ENCODE results near the gene MYRIP.

The MYRIP gene

DNA sequence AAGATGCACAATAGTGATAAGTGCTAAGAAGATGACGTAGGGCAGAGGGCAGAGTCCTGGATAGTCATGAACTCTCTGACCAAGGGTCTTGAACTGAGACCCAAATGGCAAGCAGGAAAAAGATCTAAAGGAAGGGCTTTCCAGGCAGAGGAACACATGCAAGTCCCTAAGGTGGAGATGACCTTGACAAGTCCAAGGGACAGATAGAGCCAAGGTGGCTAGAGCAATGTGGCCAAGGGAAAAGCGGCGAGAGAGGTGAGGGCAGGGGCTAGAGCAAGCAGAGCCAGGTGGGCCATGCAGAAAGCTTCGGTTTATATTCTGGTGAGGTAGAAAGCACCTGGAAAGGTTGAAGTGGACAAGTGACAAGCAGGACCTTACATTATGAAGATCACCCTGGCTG, 414.4 kb downstream of the MYRIP start:
- Histone ChIP-seq H3K4me3 (ENCODE audit: insufficient read depth, low read depth, low read length, poor library complexity, severe bottlenecking) (no peak overlapping the region), H3K27me3 (replicated peaks; ENCODE audit: control insufficient read depth, insufficient read depth, low read length, poor library complexity, severe bottlenecking) (no peaks in the 10 kb centered on the region), H3K27ac (ENCODE audit: insufficient read depth, low read length, poor library complexity, severe bottlenecking) (no peak overlapping the region), H3K9me3 (ENCODE audit: control insufficient read depth, low read length) (no peaks in the 10 kb centered on the region), H3K4me1 (ENCODE audit: control insufficient read depth, insufficient read depth, low read length, poor library complexity, severe bottlenecking) (no peaks in the 10 kb centered on the region), H3K36me3 (ENCODE audit: control insufficient read depth, insufficient read depth, low read length) (no peaks in the 10 kb centered on the region)
- no peak for DNase-seq

DNA sequence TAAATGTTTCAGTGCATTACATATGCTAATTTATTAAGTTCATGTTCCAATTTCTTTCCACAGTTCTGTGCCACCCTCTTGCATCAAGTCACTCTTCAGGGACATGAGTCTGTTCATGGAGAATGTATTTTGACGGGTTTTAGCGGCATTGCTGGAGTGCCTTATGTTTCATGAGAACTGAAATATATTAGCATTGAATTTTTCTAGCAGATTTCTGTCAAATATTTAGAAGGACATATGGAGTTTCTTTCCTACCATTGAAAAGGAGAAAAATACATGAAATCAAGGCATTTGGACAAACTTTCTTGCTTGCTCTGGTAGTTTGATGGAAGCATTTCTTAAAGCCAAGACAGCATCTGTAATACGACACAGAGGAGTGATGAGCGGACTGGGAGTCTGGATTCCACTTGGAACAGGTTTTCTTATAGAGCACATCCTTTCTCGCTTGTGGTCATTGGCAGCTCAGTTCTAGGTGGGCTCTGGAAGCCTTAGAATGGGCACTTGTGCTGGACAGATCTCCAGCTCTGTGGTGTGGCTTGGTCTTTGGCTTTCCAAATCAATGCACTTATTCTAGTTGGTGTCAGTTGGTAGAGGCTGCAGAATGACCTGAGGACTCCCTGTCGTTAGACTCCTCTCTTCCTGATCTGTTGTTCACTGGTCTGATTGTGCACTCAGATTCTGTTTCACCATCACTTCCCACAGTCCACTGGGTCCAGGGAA, 415.5 kb downstream of the MYRIP start:
- no peaks in the 10 kb centered on the region for H3K4me1 ChIP-seq (ENCODE audit: control insufficient read depth, insufficient read depth, low read length, poor library complexity, severe bottlenecking)
- no peak for DNase-seq
- no peaks in the 10 kb centered on the region for H3K9me3 ChIP-seq (ENCODE audit: control insufficient read depth, low read length)
- no peak overlapping the region for H3K27ac ChIP-seq (ENCODE audit: insufficient read depth, low read length, poor library complexity, severe bottlenecking)
- no peak overlapping the region for H3K4me3 ChIP-seq (ENCODE audit: insufficient read depth, low read depth, low read length, poor library complexity, severe bottlenecking)
- H3K36me3 ChIP-seq (ENCODE audit: control insufficient read depth, insufficient read depth, low read length) = no peaks in the 10 kb centered on the region
- H3K27me3 ChIP-seq (replicated peaks; ENCODE audit: control insufficient read depth, insufficient read depth, low read length, poor library complexity, severe bottlenecking) = no peaks in the 10 kb centered on the region

DNA sequence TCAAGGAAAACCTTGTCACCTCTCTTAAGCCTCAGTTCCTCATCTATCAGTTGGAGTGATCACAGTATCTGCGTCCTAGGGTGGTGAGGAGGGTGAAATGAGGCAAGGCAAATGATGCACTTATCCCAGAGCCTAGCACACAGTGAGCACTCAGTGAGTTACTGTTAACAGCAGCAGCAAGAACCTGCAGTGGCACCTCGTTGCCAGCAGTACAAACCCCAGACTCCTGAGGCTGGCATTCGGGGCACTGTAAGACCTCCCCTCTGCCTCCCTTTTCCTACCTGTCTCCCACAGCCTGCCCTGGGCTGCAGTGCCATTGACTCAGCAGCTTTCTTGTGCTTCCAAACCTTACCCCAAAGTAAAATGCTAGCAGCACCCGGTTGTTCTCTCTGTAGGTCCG, 417.2 kb downstream of the MYRIP start:
- H3K36me3 ChIP-seq (ENCODE audit: control insufficient read depth, insufficient read depth, low read length) = no peaks in the 10 kb centered on the region
- no peak overlapping the region for H3K27ac ChIP-seq (ENCODE audit: insufficient read depth, low read length, poor library complexity, severe bottlenecking)
- H3K4me1 ChIP-seq (ENCODE audit: control insufficient read depth, insufficient read depth, low read length, poor library complexity, severe bottlenecking) = no peaks in the 10 kb centered on the region
- no peaks in the 10 kb centered on the region for H3K27me3 ChIP-seq (replicated peaks; ENCODE audit: control insufficient read depth, insufficient read depth, low read length, poor library complexity, severe bottlenecking)
- no peak overlapping the region for H3K4me3 ChIP-seq (ENCODE audit: insufficient read depth, low read depth, low read length, poor library complexity, severe bottlenecking)
- DNase-seq = no peak
- H3K9me3 ChIP-seq (ENCODE audit: control insufficient read depth, low read length) = no peaks in the 10 kb centered on the region

DNA sequence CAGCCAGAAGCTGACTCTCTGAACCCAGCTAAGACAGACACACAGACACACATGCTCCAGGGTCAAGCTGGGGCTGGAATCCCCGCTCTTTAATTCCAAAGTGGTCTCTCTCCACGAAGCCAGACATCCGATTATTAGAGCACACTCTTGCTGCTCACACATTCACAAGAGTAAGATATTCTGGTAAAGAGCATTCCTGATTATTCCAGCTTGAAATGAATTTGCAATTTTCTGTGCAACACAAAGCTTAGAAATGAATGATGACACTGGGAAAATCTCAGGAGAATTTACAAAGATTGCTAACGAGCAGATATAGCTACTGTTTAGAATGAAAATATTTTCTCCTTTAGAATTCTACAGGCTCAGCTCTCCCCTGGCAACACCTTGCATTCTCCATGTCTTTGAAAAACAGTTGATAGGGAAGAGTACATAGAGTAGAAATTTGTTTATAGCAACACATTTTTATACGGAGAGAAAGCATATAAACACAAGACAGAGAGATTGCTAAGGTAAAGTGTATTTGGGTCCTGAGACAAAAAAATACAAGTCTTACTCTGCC, 419.5 kb downstream of the MYRIP start:
- Histone ChIP-seq H3K27me3 (replicated peaks; ENCODE audit: control insufficient read depth, insufficient read depth, low read length, poor library complexity, severe bottlenecking) (no peaks in the 10 kb centered on the region), H3K4me3 (ENCODE audit: insufficient read depth, low read depth, low read length, poor library complexity, severe bottlenecking) (no peak overlapping the region), H3K36me3 (ENCODE audit: control insufficient read depth, insufficient read depth, low read length) (no peaks in the 10 kb centered on the region), H3K9me3 (ENCODE audit: control insufficient read depth, low read length) (no peaks in the 10 kb centered on the region), H3K27ac (ENCODE audit: insufficient read depth, low read length, poor library complexity, severe bottlenecking) (no peak overlapping the region), H3K4me1 (ENCODE audit: control insufficient read depth, insufficient read depth, low read length, poor library complexity, severe bottlenecking) (no peaks in the 10 kb centered on the region)
- DNase-seq = no peak

DNA sequence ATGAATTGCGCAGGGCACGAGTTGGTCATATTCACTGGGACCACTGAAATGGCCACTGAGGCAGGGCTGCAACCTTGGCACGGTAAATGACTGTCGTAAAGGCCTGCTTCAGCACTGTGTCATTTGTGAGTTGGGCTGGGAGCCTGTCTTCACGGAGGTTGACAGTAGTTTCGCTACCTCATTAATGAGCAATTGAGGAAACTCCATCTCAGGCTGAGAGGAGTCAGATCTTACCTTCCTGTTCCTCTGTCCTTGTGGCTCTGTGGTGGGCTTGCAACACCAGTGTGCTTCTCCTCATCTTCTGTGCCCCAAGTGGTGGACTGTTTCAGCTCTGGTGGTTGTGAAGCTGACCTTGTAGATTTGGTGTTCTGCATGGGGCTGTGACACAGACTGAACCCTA, 420.0 kb downstream of the MYRIP start:
- no peak overlapping the region for H3K4me3 ChIP-seq (ENCODE audit: insufficient read depth, low read depth, low read length, poor library complexity, severe bottlenecking)
- DNase-seq = no peak
- no peaks in the 10 kb centered on the region for H3K9me3 ChIP-seq (ENCODE audit: control insufficient read depth, low read length)
- H3K27ac ChIP-seq (ENCODE audit: insufficient read depth, low read length, poor library complexity, severe bottlenecking) = no peak overlapping the region
- H3K4me1 ChIP-seq (ENCODE audit: control insufficient read depth, insufficient read depth, low read length, poor library complexity, severe bottlenecking) = no peaks in the 10 kb centered on the region
- H3K27me3 ChIP-seq (replicated peaks; ENCODE audit: control insufficient read depth, insufficient read depth, low read length, poor library complexity, severe bottlenecking) = no peaks in the 10 kb centered on the region
- no peaks in the 10 kb centered on the region for H3K36me3 ChIP-seq (ENCODE audit: control insufficient read depth, insufficient read depth, low read length)

DNA sequence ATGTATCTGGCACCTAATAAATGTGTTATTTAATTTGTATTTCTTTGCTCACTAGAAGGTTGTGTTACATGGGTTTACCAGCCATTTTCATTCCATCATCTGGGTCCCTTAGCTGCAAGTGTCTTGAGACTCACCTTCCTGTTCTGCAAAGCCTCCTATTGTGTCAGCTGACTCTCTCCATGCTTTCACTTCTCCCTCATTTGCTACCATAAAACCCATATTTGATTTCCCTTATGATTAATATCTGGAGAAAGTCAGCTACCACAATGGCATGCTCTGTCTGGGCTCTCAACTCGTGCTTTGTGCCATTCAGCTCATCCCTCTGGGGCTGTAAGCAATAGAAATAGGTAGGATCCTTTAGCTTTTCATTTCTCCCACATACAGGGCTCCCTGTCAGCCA, 420.6 kb downstream of the MYRIP start:
- DNase-seq = no peak
- Histone ChIP-seq H3K36me3 (ENCODE audit: control insufficient read depth, insufficient read depth, low read length) (no peaks in the 10 kb centered on the region), H3K27ac (ENCODE audit: insufficient read depth, low read length, poor library complexity, severe bottlenecking) (no peak overlapping the region), H3K9me3 (ENCODE audit: control insufficient read depth, low read length) (no peaks in the 10 kb centered on the region), H3K4me1 (ENCODE audit: control insufficient read depth, insufficient read depth, low read length, poor library complexity, severe bottlenecking) (no peaks in the 10 kb centered on the region), H3K4me3 (ENCODE audit: insufficient read depth, low read depth, low read length, poor library complexity, severe bottlenecking) (no peak overlapping the region), H3K27me3 (replicated peaks; ENCODE audit: control insufficient read depth, insufficient read depth, low read length, poor library complexity, severe bottlenecking) (no peaks in the 10 kb centered on the region)

DNA sequence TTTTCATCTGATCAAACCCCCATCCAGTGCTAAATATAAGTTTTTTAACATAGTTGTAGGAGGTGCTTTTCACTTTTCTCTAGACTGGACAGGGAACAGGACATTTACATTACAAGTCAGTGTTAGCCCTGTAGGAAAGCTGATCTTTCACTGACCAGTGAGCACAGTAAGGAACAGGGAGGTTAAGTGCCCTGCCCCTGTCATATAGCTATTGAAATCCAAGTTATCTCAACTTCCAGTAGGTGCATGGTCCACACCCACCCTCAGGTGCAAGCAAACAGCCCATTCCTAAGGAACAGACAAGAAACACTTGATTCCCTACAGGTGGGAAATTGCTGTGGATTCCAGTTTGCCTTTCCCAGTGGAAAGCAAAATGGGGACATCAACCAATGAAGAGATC, 421.0 kb downstream of the MYRIP start:
- H3K9me3 ChIP-seq (ENCODE audit: control insufficient read depth, low read length) = no peaks in the 10 kb centered on the region
- H3K27me3 ChIP-seq (replicated peaks; ENCODE audit: control insufficient read depth, insufficient read depth, low read length, poor library complexity, severe bottlenecking) = no peaks in the 10 kb centered on the region
- no peak for DNase-seq
- no peak overlapping the region for H3K4me3 ChIP-seq (ENCODE audit: insufficient read depth, low read depth, low read length, poor library complexity, severe bottlenecking)
- no peaks in the 10 kb centered on the region for H3K36me3 ChIP-seq (ENCODE audit: control insufficient read depth, insufficient read depth, low read length)
- no peaks in the 10 kb centered on the region for H3K4me1 ChIP-seq (ENCODE audit: control insufficient read depth, insufficient read depth, low read length, poor library complexity, severe bottlenecking)
- no peak overlapping the region for H3K27ac ChIP-seq (ENCODE audit: insufficient read depth, low read length, poor library complexity, severe bottlenecking)

DNA sequence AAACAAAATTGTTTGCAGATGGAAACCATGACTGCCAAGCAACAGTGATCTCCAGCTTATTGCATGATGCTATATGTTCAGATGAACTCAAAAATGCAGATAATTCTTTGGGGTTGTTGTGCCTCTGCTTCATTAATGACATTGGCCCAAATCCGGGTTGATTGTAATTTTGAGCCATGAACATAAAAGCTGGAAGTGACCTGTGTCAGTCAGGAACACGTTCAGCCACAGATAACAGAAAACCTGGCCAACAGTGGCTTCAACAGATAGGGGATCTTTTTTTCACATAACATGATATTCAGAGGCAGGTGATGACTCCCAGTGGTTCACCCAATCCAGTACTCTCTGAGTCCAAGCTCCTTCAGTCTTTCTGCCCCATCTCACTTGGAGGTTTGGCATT, 423.2 kb downstream of the MYRIP start:
- Histone ChIP-seq H3K9me3 (ENCODE audit: control insufficient read depth, low read length) (no peaks in the 10 kb centered on the region), H3K4me3 (ENCODE audit: insufficient read depth, low read depth, low read length, poor library complexity, severe bottlenecking) (no peak overlapping the region), H3K36me3 (ENCODE audit: control insufficient read depth, insufficient read depth, low read length) (no peaks in the 10 kb centered on the region), H3K4me1 (ENCODE audit: control insufficient read depth, insufficient read depth, low read length, poor library complexity, severe bottlenecking) (no peaks in the 10 kb centered on the region), H3K27me3 (replicated peaks; ENCODE audit: control insufficient read depth, insufficient read depth, low read length, poor library complexity, severe bottlenecking) (no peaks in the 10 kb centered on the region), H3K27ac (ENCODE audit: insufficient read depth, low read length, poor library complexity, severe bottlenecking) (no peak overlapping the region)
- DNase-seq = no peak

DNA sequence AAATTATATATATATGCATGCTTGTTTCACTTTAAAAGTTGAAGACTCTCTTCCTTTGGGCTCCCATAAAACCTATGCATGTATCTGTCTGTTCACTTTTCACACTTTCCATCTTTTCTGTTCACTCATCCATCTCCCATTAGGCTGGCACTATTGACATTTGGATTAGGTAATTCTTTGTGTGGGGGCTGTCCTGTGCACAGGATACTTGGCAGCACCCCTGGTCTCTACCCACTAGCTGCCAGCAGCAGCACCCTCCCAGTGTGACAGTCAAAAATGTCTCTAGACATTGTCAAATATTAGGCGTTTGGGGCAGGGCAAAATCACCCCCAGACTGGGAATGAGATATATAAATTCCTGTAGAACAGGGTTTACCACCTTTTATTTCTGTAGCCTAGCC, 427.8 kb downstream of the MYRIP start:
- Histone ChIP-seq H3K4me3 (ENCODE audit: insufficient read depth, low read depth, low read length, poor library complexity, severe bottlenecking) (no peak overlapping the region), H3K4me1 (ENCODE audit: control insufficient read depth, insufficient read depth, low read length, poor library complexity, severe bottlenecking) (no peaks in the 10 kb centered on the region), H3K36me3 (ENCODE audit: control insufficient read depth, insufficient read depth, low read length) (no peaks in the 10 kb centered on the region), H3K27ac (ENCODE audit: insufficient read depth, low read length, poor library complexity, severe bottlenecking) (no peak overlapping the region), H3K9me3 (ENCODE audit: control insufficient read depth, low read length) (no peaks in the 10 kb centered on the region), H3K27me3 (replicated peaks; ENCODE audit: control insufficient read depth, insufficient read depth, low read length, poor library complexity, severe bottlenecking) (no peaks in the 10 kb centered on the region)
- no peak for DNase-seq

DNA sequence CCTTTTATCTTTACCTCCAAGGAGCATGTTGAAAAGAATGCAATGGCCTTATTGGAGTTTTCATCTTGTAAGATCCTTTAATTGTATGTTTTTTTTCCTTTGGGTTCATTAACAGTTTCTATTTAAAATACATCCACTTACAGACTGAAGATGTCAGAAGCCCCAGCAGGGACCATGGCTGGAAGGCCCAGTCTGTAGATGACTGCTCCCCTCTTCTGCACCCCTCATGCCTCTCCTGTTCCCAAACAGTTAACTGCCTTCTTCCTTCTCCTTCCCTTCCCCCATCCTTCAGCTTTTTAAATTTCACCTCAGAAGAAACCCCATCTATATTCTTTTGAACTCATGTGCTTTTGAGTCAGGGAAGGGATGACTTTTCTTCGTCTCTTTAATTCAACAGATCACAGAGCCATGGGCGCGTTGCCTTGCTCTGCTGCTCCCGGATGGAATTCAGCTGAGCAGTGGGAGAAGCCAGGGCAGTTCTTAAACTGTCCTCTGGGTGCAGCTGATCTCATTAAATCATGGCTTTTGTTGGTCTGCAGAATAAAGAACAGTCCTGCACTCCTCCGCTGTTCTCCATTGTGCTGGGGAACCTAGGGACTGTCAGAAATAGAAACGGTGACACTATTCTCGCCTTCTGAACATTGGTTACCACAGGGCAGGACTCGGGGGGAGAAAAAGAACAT, 428.6 kb downstream of the MYRIP start:
- H3K27me3 ChIP-seq (replicated peaks; ENCODE audit: control insufficient read depth, insufficient read depth, low read length, poor library complexity, severe bottlenecking) = no peaks in the 10 kb centered on the region
- no peaks in the 10 kb centered on the region for H3K4me1 ChIP-seq (ENCODE audit: control insufficient read depth, insufficient read depth, low read length, poor library complexity, severe bottlenecking)
- H3K36me3 ChIP-seq (ENCODE audit: control insufficient read depth, insufficient read depth, low read length) = no peaks in the 10 kb centered on the region
- no peaks in the 10 kb centered on the region for H3K9me3 ChIP-seq (ENCODE audit: control insufficient read depth, low read length)
- no peak overlapping the region for H3K4me3 ChIP-seq (ENCODE audit: insufficient read depth, low read depth, low read length, poor library complexity, severe bottlenecking)
- no peak for DNase-seq
- H3K27ac ChIP-seq (ENCODE audit: insufficient read depth, low read length, poor library complexity, severe bottlenecking) = no peak overlapping the region

Measured in effector memory CD4-positive, alpha-beta T cell (primary cell).